HepG2 (cell line): Measurements from ENCODE around the gene TOM1L2. TPM values are rescaled to one million over a fixed set of nuclear protein-coding genes. Genes with fewer than 3 reads are reported as not detected.
A peak's percentile ranks its signal among the peaks of the same experiment; 100 is the strongest.

ENCODE experiments used
- ATAC-seq: fragments of 200-7000 bp; cut with Tn5 transposase; 3 replicates; pipeline ENCODE4 v1.9.1; 2020; ENCODE audit warnings: mild to moderate bottlenecking, moderate library complexity
- BruUV-seq: library from RNA; stranded (reverse); fragments of 400-500 nt; replicated peaks from 2 replicates; lab custom pipeline; 2021; lab: Mats Ljungman, UMichigan
- CTCF ChIA-PET: fragments of 300-600 bp; formaldehyde crosslinking; extraction: SDS; loops from one replicate; lab custom pipeline; 2021; ENCODE audit warnings: low total read pairs, inconsistent platforms, low intra/inter-chr PET ratio; lab: Yijun Ruan, JAX
- POLR2A ChIA-PET: fragments of 350-600 bp; sonication (Branson Sonifier 250); formaldehyde crosslinking; loops from one replicate; lab custom pipeline; 2020; ENCODE audit warnings: antibody characterized with exemption, inconsistent platforms; lab: Yijun Ruan, JAX
- DNase-seq: peaks from one replicate; pipeline ENCODE4 v3.0.0-alpha.2; 2015; ENCODE audit warnings: low spot score
- FAIRE-seq: peaks from 3 replicates; lab custom pipeline; 2011; peaks lifted over from hg19 to GRCh38; lab: Jason Lieb, UNC
- H2AFZ ChIP-seq: one replicate; pipeline ENCODE4 v1.6.1; 2011; ENCODE audit warnings: low read length, inconsistent platforms
- H3K27ac ChIP-seq: fragments of 300-600 bp; 3 replicates; pipeline ENCODE4 v1.8.0; 2011; ENCODE audit warnings: mixed run types, mild to moderate bottlenecking, mixed read lengths, low read length, inconsistent platforms; ENCODE audit not compliant: insufficient read depth; ENCODE audit errors: extremely low read length
- H3K27me3 ChIP-seq, 2 experiments: fragments of 200-600 bp in 1 of 2; 2 replicates in 1 of 2; 3 replicates in 1 of 2; pipeline versions ENCODE4 v1.6.0 to v1.8.0; 2011; ENCODE audit warnings: low read length in 2 of 2, mild to moderate bottlenecking in 2 of 2, moderate library complexity in 2 of 2, inconsistent platforms in 1 of 2; ENCODE audit not compliant: insufficient read depth in 2 of 2, control insufficient read depth in 1 of 2
- H3K36me3 ChIP-seq, 2 experiments: fragments of 200-600 bp in 1 of 2; replicated peaks in 1 of 2; 2 replicates in 1 of 2; 3 replicates in 1 of 2; pipeline versions ENCODE4 v1.5.1 to v1.8.0; 2011; ENCODE audit warnings: low read length in 2 of 2, inconsistent platforms in 1 of 2; ENCODE audit not compliant: insufficient read depth in 2 of 2, control insufficient read depth in 1 of 2
- H3K4me1 ChIP-seq: 2 replicates; pipeline ENCODE4 v1.5.1; 2012; ENCODE audit warnings: low read length, inconsistent platforms; ENCODE audit not compliant: insufficient read depth
- H3K4me2 ChIP-seq: 2 replicates; pipeline ENCODE4 v1.6.0; 2011; ENCODE audit warnings: low read depth, low read length, inconsistent platforms
- H3K4me3 ChIP-seq, 3 experiments: fragments of 200-600 bp in 1 of 3; sonication (generic), shearing (Covaris generic) in 1 of 3; replicated peaks in 1 of 3; 2 replicates each; pipeline ENCODE4 v1.5.1; 2011 to 2016; ENCODE audit warnings: low read length in 3 of 3, inconsistent platforms in 2 of 3, low read depth in 2 of 3, mild to moderate bottlenecking in 2 of 3, control low read depth in 1 of 3, mixed read lengths in 1 of 3; ENCODE audit not compliant: insufficient read depth in 1 of 3
- H3K79me2 ChIP-seq: one replicate; pipeline ENCODE4 v1.6.1; 2011; ENCODE audit warnings: low read length, inconsistent platforms; ENCODE audit not compliant: insufficient read depth
- H3K9ac ChIP-seq: 2 replicates; pipeline ENCODE4 v1.6.0; 2011; ENCODE audit warnings: mild to moderate bottlenecking, low read depth, low read length, inconsistent platforms; ENCODE audit not compliant: insufficient read depth
- H3K9me3 ChIP-seq: 2 replicates; pipeline ENCODE4 v1.5.1; 2012; ENCODE audit warnings: mild to moderate bottlenecking, low read length
- H4K20me1 ChIP-seq: 2 replicates; pipeline ENCODE4 v1.6.0; 2011; ENCODE audit warnings: inconsistent platforms, mild to moderate bottlenecking, low read length, moderate library complexity; ENCODE audit not compliant: insufficient read depth
- ARNTL ChIP-seq: sonication (generic); formaldehyde crosslinking; IDR thresholded peaks from 2 replicates; pipeline ENCODE4 v1.4.0; 2020; ENCODE audit warnings: mild to moderate bottlenecking, missing genetic modification reagents
- CEBPZ ChIP-seq: IDR thresholded peaks from 2 replicates; pipeline ENCODE4 v1.6.1; 2012; ENCODE audit warnings: low read length, improper control_type of control experiment
- CREM ChIP-seq, 2 experiments: sonication (generic) in 1 of 2; formaldehyde crosslinking in 1 of 2; IDR thresholded peaks; 2 replicates each; pipeline versions ENCODE4 v1.4.0 to v1.6.1; 2016 to 2020; ENCODE audit warnings: antibody characterized with exemption in 1 of 2, mild to moderate bottlenecking in 1 of 2, missing genetic modification reagents in 1 of 2
- FOXK2 ChIP-seq: fragments of 450-650 bp; IDR thresholded peaks from 2 replicates; pipeline ENCODE4 v1.6.1; 2016
- NR3C1 ChIP-seq: sonication (generic); formaldehyde crosslinking; IDR thresholded peaks from 2 replicates; pipeline ENCODE4 v1.4.0; 2020; ENCODE audit warnings: missing genetic modification reagents
- ZNF101 ChIP-seq: sonication (generic); formaldehyde crosslinking; IDR thresholded peaks from 2 replicates; pipeline ENCODE4 v1.4.0; 2020; ENCODE audit warnings: mild to moderate bottlenecking, low read depth, missing genetic modification reagents, borderline replicate concordance
- ZNF414 ChIP-seq: sonication (generic); formaldehyde crosslinking; IDR thresholded peaks from 2 replicates; pipeline ENCODE4 v1.5.0; 2020; ENCODE audit warnings: missing genetic modification reagents
- ZNF564 ChIP-seq: sonication (generic); formaldehyde crosslinking; IDR thresholded peaks from 2 replicates; pipeline ENCODE4 v1.8.1; 2023; ENCODE audit warnings: mild to moderate bottlenecking, missing genetic modification reagents
- ZNF768 ChIP-seq: sonication (generic); formaldehyde crosslinking; IDR thresholded peaks from 2 replicates; pipeline ENCODE4 v1.4.0; 2020; ENCODE audit warnings: missing genetic modification reagents
- ZSCAN25 ChIP-seq: sonication (generic); formaldehyde crosslinking; IDR thresholded peaks from 2 replicates; pipeline ENCODE4 v1.8.0; 2022; ENCODE audit warnings: mild to moderate bottlenecking, missing genetic modification reagents
- WGBS: methylation state at CpG from one replicate; pipeline ENCODE4 v1.1.6; 2017; ENCODE audit warnings: low lambda C conversion rate; 5-methylcytosine and 5-hydroxymethylcytosine counted together
- in situ Hi-C: cut with HindIII; loops from 2 replicates; pipeline ENCODE4 v1.10.0; 2017; ENCODE audit warnings: low pct_unique_long_range_greater_than_20kb; ENCODE audit not compliant: extremely low pct_ligation_motif_present
- intact Hi-C: fragments of 100-400 bp; cut with micrococcal nuclease; formaldehyde crosslinking; loops from one replicate; pipeline ENCODE4 v1.10.0; 2022; ENCODE audit not compliant: unreplicated experiment
- polyA plus RNA-seq, 8 experiments: library from polyadenylated mRNA; depleted of rRNA in 3 of 8; stranded (reverse) in 7 of 8; unstranded in 1 of 8; fragments of >200 nt; fragmentation: Illumina TruSeq in 4 of 8; extraction: Trizol in 4 of 8; gene quantifications; 2 replicates each; pipeline versions ENCODE4 v1.2.1 to v1.2.3, GENCODE V29; 2011 to 2016; ENCODE audit warnings: low read depth in 4 of 8, missing spikeins in 1 of 8, mixed read lengths in 1 of 8; ENCODE audit not compliant: insufficient read depth in 1 of 8
- total RNA-seq, 5 experiments: library from RNA; depleted of rRNA; stranded (reverse); fragments of >200 nt; fragmentation: Illumina TruSeq; extraction: Trizol; gene quantifications; 2 replicates each; pipeline ENCODE4 v1.2.3, GENCODE V29; 2016; ENCODE audit warnings: low read depth in 1 of 5

TOM1L2 gene
- total and polyA plus RNA-seq, 2 of the 13 experiments (the other 11 are each of a cell fraction or from before 2014, with no cell fraction given) = 4.7 to 7.4 TPM

DNA sequence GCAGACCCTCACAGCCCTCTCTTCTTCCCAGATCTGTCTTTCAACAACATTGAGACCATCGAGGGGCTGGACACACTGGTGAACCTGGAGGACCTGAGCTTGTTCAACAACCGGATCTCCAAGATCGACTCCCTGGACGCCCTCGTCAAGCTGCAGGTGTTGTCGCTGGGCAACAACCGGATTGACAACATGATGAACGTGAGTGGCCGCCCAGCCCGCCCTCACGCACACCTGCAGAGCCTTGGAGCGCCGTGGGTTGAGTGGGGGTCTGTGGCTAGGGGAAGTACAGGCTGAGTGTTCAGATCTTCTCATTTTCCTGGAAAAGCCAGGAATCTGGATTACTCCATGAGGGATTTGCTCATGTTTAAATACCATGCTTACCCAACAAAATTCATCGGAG is 15.7 kb upstream of the TOM1L2 start (continued):
- TF ChIP-seq ARNTL (no peak), CEBPZ (no peak), CREM (IDR thresholded peaks at IDR 0.05) (no peak), CREM (CRISPR knock-in tag; IDR thresholded peaks at IDR 0.05) (no peak), NR3C1 (CRISPR knock-in tag) (no peak), ZNF101 (no peak), ZNF414 (CRISPR knock-in tag) (no peak), FOXK2 (no peak)

DNA sequence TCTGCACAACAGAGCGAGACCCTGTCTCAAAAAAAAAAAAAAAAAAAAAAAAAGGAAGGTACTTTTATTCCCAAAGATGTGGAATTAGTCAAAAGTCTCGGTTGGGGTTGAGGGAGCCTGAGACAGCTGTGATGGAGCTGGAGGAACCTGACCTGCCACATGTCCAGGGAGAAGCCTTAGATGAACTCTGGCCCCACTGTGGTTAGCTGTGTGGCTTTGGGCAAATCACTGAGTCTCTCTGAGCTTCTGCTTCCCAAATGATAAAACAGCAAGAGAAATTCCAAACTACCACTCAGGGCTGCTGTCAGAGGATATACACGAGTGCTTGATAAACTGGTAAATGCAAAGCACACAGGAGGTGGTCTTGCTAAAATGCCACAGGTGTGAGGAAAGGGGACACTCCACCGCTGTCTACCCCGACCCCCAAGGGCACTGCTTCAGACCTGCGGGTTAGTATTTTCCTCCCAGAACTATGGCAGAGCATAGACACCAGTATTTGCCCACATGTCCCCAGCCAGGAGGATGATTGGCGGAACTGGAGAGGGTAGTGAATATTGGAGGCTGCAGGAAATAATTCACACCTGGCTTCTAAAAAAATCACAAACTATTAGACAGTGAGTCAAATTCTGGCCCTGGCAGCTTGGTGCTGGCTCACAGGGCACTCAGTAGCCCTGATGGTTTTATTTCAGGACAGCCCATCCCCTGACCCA is 15.1 kb upstream of the TOM1L2 start:
- in situ Hi-C loops = no loop called here

More for the DNA sequence above, 15.1 kb upstream of the TOM1L2 start:
- Histone ChIP-seq H3K4me3 (no peak overlapping the region), H3K79me2 (no peaks in the 10 kb centered on the region), H3K27ac (no peak overlapping the region), H2AFZ (no peak overlapping the region), H3K9me3 (no peaks in the 10 kb centered on the region), H3K27me3 (peaks cover 0 to 22% of the 10 kb centered on the region in 2 experiments; a peak in 3 of 5 replicates), H3K36me3 (no peaks in the 10 kb centered on the region), H4K20me1 (no peaks in the 10 kb centered on the region), H3K9ac (no peak overlapping the region), H3K4me1 (peaks cover 17% of the 10 kb centered on the region), H3K4me2 (no peak overlapping the region)
- no peak for TF ChIP-seq ZNF564 (CRISPR knock-in tag)
- peak; percentile 69; the same call in 1 of the 2 replicates for TF ChIP-seq ZNF768 (CRISPR knock-in tag)
- no peak for TF ChIP-seq ZSCAN25
- WGBS = 51% methylated on average over 5 of the region's 7 CpGs
- intact Hi-C loops = no loop called here
- DNase-seq (no peak), ATAC-seq (no peak), FAIRE-seq (no peak)
- no TSS peak for BruUV-seq
- ChIA-PET POLR2A (no interaction called here), CTCF (no interaction called here)
